ENCODE measurements around the gene ME3. TPM values are rescaled to one million over a fixed set of nuclear protein-coding genes. Genes with fewer than 3 reads are reported as not detected.
"Not testable (repeated sequence)": the region's sequence is repeated elsewhere in the genome, so short reads cannot be mapped to it uniquely, and the experiment has no call there.

ME3 gene
- total RNA-seq, 1 donor from 2014 or later, result 4.1 TPM

DNA sequence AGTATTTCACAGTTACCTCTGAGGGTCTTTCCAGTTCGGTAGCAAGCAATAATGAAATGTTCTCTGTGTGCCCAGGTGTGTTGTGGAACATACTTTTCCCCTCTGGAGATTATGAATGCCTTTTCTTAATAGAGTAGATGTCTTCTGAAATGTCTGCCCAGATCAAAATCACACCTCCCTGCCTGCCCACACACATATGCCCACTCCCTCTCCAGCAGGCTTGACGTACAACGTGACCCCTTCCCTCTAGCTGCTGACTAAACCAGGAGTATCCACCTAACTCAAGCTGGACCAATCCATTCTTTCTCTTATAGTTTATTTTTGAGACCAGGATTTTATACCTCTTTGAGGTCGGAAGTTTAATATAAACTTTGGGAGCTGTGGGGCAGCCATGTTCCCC lies 48.7 kb downstream of the ME3 start:
- DNase-seq (ENCODE audit: low spot score), result no peak
- intact Hi-C loops (cut with micrococcal nuclease), result no loop called here
- H3K9me3 Mint-ChIP-seq, result peaks cover 9% of the 10 kb centered on the region
- H3K36me3 Mint-ChIP-seq (ENCODE audit: low read depth), result peaks cover 4% of the 10 kb centered on the region
- peaks cover 9% of the 10 kb centered on the region for H3K27me3 Mint-ChIP-seq (ENCODE audit: low read depth)
- H3K4me3 Mint-ChIP-seq (ENCODE audit: low read depth), result no peak overlapping the region
- H3K27ac Mint-ChIP-seq, result no peak overlapping the region
- peaks cover 1% of the 10 kb centered on the region for H3K4me1 Mint-ChIP-seq (ENCODE audit: low read depth)

GRCh38 chr11:86623041-86623621 lies 49.3 kb downstream of the ME3 start:
- Mint-ChIP-seq H3K4me3 (ENCODE audit: low read depth) (no peak overlapping the region), H3K36me3 (ENCODE audit: low read depth) (peaks cover 4% of the 10 kb centered on the region), H3K27me3 (ENCODE audit: low read depth) (peaks cover 9% of the 10 kb centered on the region), H3K27ac (no peak overlapping the region), H3K4me1 (ENCODE audit: low read depth) (peaks cover 1% of the 10 kb centered on the region), H3K9me3 (peaks cover 9% of the 10 kb centered on the region)
- DNase-seq (ENCODE audit: low spot score), result no peak
- intact Hi-C loops (cut with micrococcal nuclease), result no loop called here

DNA sequence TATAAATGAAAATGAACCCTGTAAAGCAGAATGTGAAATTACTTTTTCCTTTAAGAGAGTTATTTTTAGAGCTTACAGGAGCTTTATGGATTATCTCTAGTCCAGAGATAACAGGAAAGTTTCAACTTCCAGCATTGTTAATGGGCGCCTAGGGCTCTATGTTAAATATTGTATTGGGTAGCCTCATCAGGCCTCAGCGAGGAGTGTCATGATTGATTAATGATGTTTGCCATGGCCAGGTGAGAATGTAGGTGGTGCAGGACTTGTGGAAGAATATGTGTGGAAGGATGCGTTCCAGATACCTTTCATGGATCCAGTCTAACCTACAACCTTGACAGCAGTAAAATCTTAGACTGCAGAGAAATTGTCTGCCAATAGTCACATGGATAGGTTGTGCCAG lies 50.6 kb downstream of the ME3 start:
- intact Hi-C loops (cut with micrococcal nuclease), result no loop called here
- H3K4me1 Mint-ChIP-seq (ENCODE audit: low read depth), result peaks cover 1% of the 10 kb centered on the region
- H3K27me3 Mint-ChIP-seq (ENCODE audit: low read depth), result peaks cover 9% of the 10 kb centered on the region
- no peak overlapping the region for H3K27ac Mint-ChIP-seq
- no peak overlapping the region for H3K4me3 Mint-ChIP-seq (ENCODE audit: low read depth)
- peaks cover 9% of the 10 kb centered on the region for H3K9me3 Mint-ChIP-seq
- peaks cover 4% of the 10 kb centered on the region for H3K36me3 Mint-ChIP-seq (ENCODE audit: low read depth)
- no peak for DNase-seq (ENCODE audit: low spot score)

GRCh38 chr11:86620891-86621521 lies 51.4 kb downstream of the ME3 start:
- no peak for DNase-seq (ENCODE audit: low spot score)
- H3K27me3 Mint-ChIP-seq (ENCODE audit: low read depth), result peaks cover 9% of the 10 kb centered on the region
- peaks cover 4% of the 10 kb centered on the region for H3K36me3 Mint-ChIP-seq (ENCODE audit: low read depth)
- intact Hi-C loops (cut with micrococcal nuclease), result no loop called here
- peaks cover 13% of the 10 kb centered on the region for H3K9me3 Mint-ChIP-seq
- no peak overlapping the region for H3K27ac Mint-ChIP-seq
- H3K4me1 Mint-ChIP-seq (ENCODE audit: low read depth), result peaks cover 1% of the 10 kb centered on the region
- no peak overlapping the region for H3K4me3 Mint-ChIP-seq (ENCODE audit: low read depth)

DNA sequence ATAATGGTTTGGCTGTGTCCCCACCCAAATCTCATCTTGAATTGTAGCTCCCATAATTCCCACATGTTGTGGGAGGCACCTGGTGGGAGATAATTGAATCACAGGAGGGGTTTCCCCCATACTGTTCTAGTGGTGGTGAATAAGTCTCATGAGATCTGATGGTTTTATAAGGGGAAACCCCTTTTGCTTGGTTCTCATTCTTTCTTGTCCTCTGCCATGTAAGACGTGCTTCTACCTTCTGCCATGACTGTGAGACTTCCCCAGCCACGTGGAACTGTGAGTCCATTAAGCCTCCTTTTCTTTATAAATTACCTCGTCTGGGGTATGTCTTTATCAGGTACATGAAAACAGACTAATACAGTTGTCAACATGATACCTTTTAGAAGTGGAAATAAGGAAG lies 53.0 kb downstream of the ME3 start:
- H3K9me3 Mint-ChIP-seq, result peaks cover 13% of the 10 kb centered on the region
- intact Hi-C loops (cut with micrococcal nuclease); H3K36me3 Mint-ChIP-seq (ENCODE audit: low read depth); H3K27me3 Mint-ChIP-seq (ENCODE audit: low read depth); DNase-seq (ENCODE audit: low spot score); H3K4me3 Mint-ChIP-seq (ENCODE audit: low read depth); H3K4me1 Mint-ChIP-seq (ENCODE audit: low read depth); H3K27ac Mint-ChIP-seq: not testable (repeated sequence)

- no peak overlapping the region for H3K27ac Mint-ChIP-seq
- H3K4me1 Mint-ChIP-seq (ENCODE audit: low read depth), result peaks cover 1% of the 10 kb centered on the region
- peaks cover 2% of the 10 kb centered on the region for H3K27me3 Mint-ChIP-seq (ENCODE audit: low read depth)
- DNase-seq (ENCODE audit: low spot score), result no peak
- H3K9me3 Mint-ChIP-seq, result peaks cover 13% of the 10 kb centered on the region
- intact Hi-C loops (cut with micrococcal nuclease), result no loop called here
- peaks cover 4% of the 10 kb centered on the region for H3K36me3 Mint-ChIP-seq (ENCODE audit: low read depth)
- H3K4me3 Mint-ChIP-seq (ENCODE audit: low read depth), result no peak overlapping the region
Measured at GRCh38 chr11:86617502-86617901, 54.9 kb downstream of the ME3 start.

DNA sequence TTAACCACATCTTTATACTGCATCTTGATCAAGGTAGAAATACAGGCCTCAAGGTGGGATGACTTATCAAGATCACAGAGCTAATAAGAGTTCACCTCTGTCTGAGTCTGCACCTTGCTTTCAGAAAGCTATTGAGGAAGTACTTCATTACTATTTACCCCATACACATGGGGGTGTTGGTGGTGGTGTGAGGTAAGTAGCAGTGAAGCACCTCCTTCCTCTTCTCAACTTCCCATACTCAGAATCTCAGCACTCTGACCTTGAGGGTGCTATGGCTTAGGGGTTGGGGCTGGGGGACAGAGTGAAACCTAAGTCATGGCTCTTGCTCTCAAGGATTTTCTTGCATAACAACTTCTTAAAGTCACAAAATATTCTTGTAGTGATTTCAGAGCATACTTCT lies 56.9 kb downstream of the ME3 start:
- Mint-ChIP-seq H3K4me1 (ENCODE audit: low read depth) (peaks cover 3% of the 10 kb centered on the region), H3K9me3 (peaks cover 13% of the 10 kb centered on the region), H3K36me3 (ENCODE audit: low read depth) (peaks cover 4% of the 10 kb centered on the region), H3K27ac (no peak overlapping the region), H3K27me3 (ENCODE audit: low read depth) (peaks cover 2% of the 10 kb centered on the region), H3K4me3 (ENCODE audit: low read depth) (no peak overlapping the region)
- intact Hi-C loops (cut with micrococcal nuclease), result no loop called here
- no peak for DNase-seq (ENCODE audit: low spot score)

GRCh38 chr11:86610559-86611341 lies 61.7 kb downstream of the ME3 start:
- Mint-ChIP-seq H3K4me3 (ENCODE audit: low read depth) (no peak overlapping the region), H3K9me3 (no peaks in the 10 kb centered on the region), H3K27me3 (ENCODE audit: low read depth) (no peaks in the 10 kb centered on the region), H3K27ac (no peak overlapping the region), H3K4me1 (ENCODE audit: low read depth) (peaks cover 8% of the 10 kb centered on the region), H3K36me3 (ENCODE audit: low read depth) (no peaks in the 10 kb centered on the region)
- DNase-seq (ENCODE audit: low spot score), result no peak
- intact Hi-C loops (cut with micrococcal nuclease), result no loop called here

DNA sequence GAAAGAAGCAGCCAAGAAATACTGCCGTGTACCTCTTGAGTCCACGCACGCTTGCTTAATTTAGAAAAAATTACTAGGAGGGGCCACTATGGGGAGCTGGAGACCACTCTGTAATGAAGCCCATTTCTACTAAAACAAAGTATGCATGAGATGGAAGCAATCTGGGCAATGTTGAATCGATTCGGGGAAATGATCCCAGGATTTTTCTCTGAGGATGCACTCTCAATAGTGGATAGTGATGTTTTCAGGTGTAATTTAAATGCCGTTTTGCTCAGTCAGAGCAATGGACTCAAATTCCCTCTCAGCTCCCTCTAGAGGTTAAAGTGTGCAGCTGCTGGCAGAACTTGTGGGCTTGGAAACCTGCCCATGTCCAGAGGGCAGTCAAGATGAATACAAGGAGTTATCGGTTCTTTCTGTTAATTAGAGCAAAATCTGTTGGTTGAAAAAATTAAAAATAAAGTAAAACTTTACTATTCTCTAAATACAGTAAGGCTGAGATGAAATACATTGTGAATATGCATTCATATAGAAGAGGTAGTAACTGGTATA lies 64.1 kb downstream of the ME3 start:
- no peak overlapping the region for H3K27ac Mint-ChIP-seq
- peaks cover 8% of the 10 kb centered on the region for H3K4me1 Mint-ChIP-seq (ENCODE audit: low read depth)
- H3K9me3 Mint-ChIP-seq, result no peaks in the 10 kb centered on the region
- intact Hi-C loops (cut with micrococcal nuclease), result loop anchor here (1.0 to 5.0 kb wide), 4 partner anchors 15 to 666 kb away; no protein-coding TSS in a partner anchor
- no peaks in the 10 kb centered on the region for H3K36me3 Mint-ChIP-seq (ENCODE audit: low read depth)
- DNase-seq (ENCODE audit: low spot score), result no peak
- H3K4me3 Mint-ChIP-seq (ENCODE audit: low read depth), result no peak overlapping the region
- no peaks in the 10 kb centered on the region for H3K27me3 Mint-ChIP-seq (ENCODE audit: low read depth)

DNA sequence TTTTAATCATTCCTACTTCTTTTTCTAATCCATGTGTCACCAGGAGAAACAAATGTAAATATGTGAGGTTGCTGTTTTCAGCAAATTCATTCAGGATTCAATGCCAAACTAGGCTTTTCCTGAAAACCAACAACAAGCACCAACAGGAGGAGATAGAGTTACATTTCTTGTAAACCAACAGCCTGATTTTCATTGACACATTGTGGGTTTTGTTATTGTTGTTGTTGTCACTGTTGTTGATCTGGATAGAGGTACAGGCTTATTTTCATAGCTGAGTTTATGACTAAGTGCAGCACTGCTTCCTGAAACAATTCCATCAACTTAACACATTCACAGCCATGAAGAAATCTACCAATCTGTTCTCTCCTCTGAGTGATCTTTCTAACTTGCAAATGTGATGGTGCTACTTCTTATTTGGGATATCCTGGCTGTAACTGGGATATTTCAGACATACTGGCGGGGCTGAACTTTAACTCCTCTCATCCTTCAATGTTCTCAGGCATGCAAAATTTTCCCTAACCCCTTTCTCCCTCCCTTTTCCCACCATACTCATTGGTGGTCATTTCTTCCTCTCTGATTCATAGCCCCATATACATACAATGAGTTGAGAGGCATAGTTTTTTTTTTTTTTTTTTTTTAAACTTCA lies 65.5 kb downstream of the ME3 start:
- Mint-ChIP-seq H3K36me3 (ENCODE audit: low read depth) (no peaks in the 10 kb centered on the region), H3K4me3 (ENCODE audit: low read depth) (no peak overlapping the region), H3K27me3 (ENCODE audit: low read depth) (no peaks in the 10 kb centered on the region), H3K27ac (no peak overlapping the region), H3K4me1 (ENCODE audit: low read depth) (peaks cover 6% of the 10 kb centered on the region), H3K9me3 (peaks cover 3% of the 10 kb centered on the region)
- DNase-seq (ENCODE audit: low spot score), result no peak
- intact Hi-C loops (cut with micrococcal nuclease), result loop anchor here (5.0 kb wide), 1 partner anchor 665 kb away; no protein-coding TSS in a partner anchor

DNA sequence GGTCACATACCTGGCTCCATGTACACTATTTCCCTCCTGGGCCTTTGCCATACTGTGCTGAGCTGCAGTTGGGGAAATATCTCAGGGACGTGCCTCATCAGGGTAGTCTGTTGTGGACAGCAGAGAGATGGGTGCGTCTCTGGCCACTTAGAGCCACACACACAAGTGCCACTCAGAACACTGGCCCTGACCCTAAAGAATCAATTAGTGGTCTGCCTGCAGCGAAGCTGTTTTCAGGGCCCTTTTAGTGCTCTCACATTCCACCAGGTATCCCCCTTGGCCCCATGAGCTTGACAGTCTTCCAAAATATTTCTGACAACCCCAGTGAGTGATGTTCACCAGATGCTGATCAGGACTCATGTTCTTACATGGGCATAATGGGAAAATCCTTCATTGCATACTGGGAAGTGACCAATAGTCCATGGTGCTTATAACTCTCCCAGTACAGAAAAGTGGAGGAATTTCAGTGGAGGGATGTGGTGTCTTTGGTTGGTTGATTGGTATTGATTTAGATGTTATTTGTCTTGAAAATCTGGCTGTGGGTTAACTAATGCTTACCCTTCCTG lies 66.1 kb downstream of the ME3 start:
- Mint-ChIP-seq H3K9me3 (peaks cover 3% of the 10 kb centered on the region), H3K4me1 (ENCODE audit: low read depth) (peaks cover 6% of the 10 kb centered on the region), H3K27ac (no peak overlapping the region), H3K36me3 (ENCODE audit: low read depth) (no peaks in the 10 kb centered on the region), H3K27me3 (ENCODE audit: low read depth) (no peaks in the 10 kb centered on the region), H3K4me3 (ENCODE audit: low read depth) (no peak overlapping the region)
- intact Hi-C loops (cut with micrococcal nuclease), result loop anchor here (5.0 kb wide), 1 partner anchor 664 kb away; no protein-coding TSS in a partner anchor
- DNase-seq (ENCODE audit: low spot score), result no peak

DNA sequence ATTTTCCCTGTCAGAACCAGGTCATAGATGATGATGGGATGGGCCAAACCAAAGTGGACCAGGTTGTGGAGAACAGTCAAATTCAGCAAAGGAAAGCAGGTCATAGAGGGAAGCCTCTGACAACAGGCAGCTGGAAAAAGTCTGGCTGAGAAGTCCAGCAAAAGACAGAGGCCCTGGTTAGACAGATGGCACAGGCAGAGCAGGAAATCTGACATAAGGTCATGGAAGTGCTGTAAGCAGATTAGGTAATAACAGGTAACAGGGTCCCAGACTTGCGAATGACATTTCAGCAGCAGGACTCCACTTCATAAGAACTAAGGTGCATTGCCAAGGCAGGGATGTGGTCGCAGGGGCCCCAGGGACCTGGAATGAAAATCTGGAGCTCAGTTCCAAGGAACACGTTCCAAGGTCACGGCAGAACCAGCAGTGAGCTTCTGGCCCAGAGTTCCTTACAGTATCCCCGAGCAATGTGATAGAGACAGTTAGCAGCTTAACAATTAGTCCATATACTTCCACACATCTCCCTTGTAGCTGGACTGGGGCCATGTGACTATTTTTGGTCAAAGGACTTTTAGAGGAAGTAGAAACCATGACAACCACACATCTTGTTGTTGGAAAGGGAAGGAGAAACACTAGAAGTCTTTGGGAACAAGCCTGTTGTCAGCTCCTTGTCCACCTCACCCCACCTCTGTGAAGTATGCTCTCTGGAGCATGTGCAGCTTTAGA lies 75.4 kb downstream of the ME3 start:
- DNase-seq (ENCODE audit: low spot score), result no peak
- no peaks in the 10 kb centered on the region for H3K36me3 Mint-ChIP-seq (ENCODE audit: low read depth)
- no peak overlapping the region for H3K4me3 Mint-ChIP-seq (ENCODE audit: low read depth)
- intact Hi-C loops (cut with micrococcal nuclease), result loop anchor here (10.0 kb wide), 1 partner anchor 742 kb away; the partner anchor contains the start of gene CCDC83
- H3K4me1 Mint-ChIP-seq (ENCODE audit: low read depth), result peaks cover 25% of the 10 kb centered on the region
- H3K27ac Mint-ChIP-seq, result no peak overlapping the region
- no peaks in the 10 kb centered on the region for H3K9me3 Mint-ChIP-seq
- no peaks in the 10 kb centered on the region for H3K27me3 Mint-ChIP-seq (ENCODE audit: low read depth)
